Activated CD8-positive, alpha-beta T cell treated with anti-CD3 and anti-CD28 coated beads for 36 hours (primary cell): ENCODE data around the gene ABR. TPM values are rescaled to one million over a fixed set of nuclear protein-coding genes. Genes with fewer than 3 reads are reported as not detected.

Experiments used
- ATAC-seq: fragments of 200-7000 bp; cut with Tn5 transposase; one replicate; pipeline ENCODE4 v1.10.0; 2021; ENCODE audit warnings: mild to moderate bottlenecking, moderate library complexity
- CTCF ChIA-PET: fragments of 350-600 bp; sonication (Branson Sonifier 250); formaldehyde crosslinking; loops from one replicate; lab custom pipeline; 2021; ENCODE audit warnings: antibody characterized with exemption; lab: Charles Lee
- POLR2A ChIA-PET: fragments of 350-600 bp; sonication (Branson Sonifier 250); formaldehyde crosslinking; loops from one replicate; lab custom pipeline; 2021; ENCODE audit warnings: antibody characterized with exemption; lab: Charles Lee
- DNase-seq: peaks from one replicate; pipeline ENCODE4 v3.0.0-alpha.2; 2020
- H3K27ac Mint-ChIP-seq: one replicate; pipeline ENCODE4 v1.8.0; 2021; ENCODE audit warnings: mild to moderate bottlenecking, mixed read lengths
- H3K27me3 Mint-ChIP-seq: one replicate; pipeline ENCODE4 v1.8.0; 2021; ENCODE audit warnings: mixed read lengths
- H3K36me3 Mint-ChIP-seq: one replicate; pipeline ENCODE4 v1.8.0; 2021; ENCODE audit warnings: low read depth, mixed read lengths
- H3K4me1 Mint-ChIP-seq: one replicate; pipeline ENCODE4 v1.8.0; 2021; ENCODE audit warnings: low read depth, mixed read lengths
- H3K4me3 Mint-ChIP-seq: one replicate; pipeline ENCODE4 v1.8.0; 2021; ENCODE audit warnings: mild to moderate bottlenecking, moderate library complexity, mixed read lengths
- H3K9me3 Mint-ChIP-seq: one replicate; pipeline ENCODE4 v1.8.0; 2021; ENCODE audit warnings: mixed read lengths
- CTCF ChIP-seq: fragments of 200-600 bp; IDR thresholded peaks from one replicate; pipeline ENCODE4 v1.8.0; 2022; ENCODE audit warnings: antibody characterized with exemption, mild to moderate bottlenecking
- intact Hi-C: fragments of 100-400 bp; cut with micrococcal nuclease; formaldehyde crosslinking; loops from one replicate; pipeline ENCODE4 v1.10.0; 2022
- total RNA-seq, 2 experiments: library from RNA; stranded (reverse); gene quantifications; one replicate each; pipeline ENCODE4 v1.2.3, GENCODE V29; 2021

Gene ABR
- total RNA-seq, 2 experiments from 2014 or later: 44.4 to 46.6 TPM

GRCh38 chr17:1108765-1109605 lies 70.8 kb downstream of the ABR start:
- no peak for TF ChIP-seq CTCF
- Mint-ChIP-seq H3K4me1 (peaks cover 32% of the 10 kb centered on the region), H3K36me3 (no peaks in the 10 kb centered on the region), H3K9me3 (no peaks in the 10 kb centered on the region), H3K27me3 (no peaks in the 10 kb centered on the region), H3K4me3 (peak overlapping the region; percentile 78), H3K27ac (peak overlapping the region; percentile 87)
- DNase-seq (peak; percentile 66), ATAC-seq (peak; percentile 75)
- CTCF ChIA-PET: interaction anchor here (0.7 to 1.3 kb wide), 3 partner anchors 12 to 52 kb away, joined by 3 to 6 read pairs (median 4); no protein-coding TSS in a partner anchor
- POLR2A ChIA-PET: interaction anchor here (1.8 kb wide), 1 partner anchor 58 kb away, joined by 4 read pairs; no protein-coding TSS in a partner anchor
- intact Hi-C loops: no loop called here

DNA sequence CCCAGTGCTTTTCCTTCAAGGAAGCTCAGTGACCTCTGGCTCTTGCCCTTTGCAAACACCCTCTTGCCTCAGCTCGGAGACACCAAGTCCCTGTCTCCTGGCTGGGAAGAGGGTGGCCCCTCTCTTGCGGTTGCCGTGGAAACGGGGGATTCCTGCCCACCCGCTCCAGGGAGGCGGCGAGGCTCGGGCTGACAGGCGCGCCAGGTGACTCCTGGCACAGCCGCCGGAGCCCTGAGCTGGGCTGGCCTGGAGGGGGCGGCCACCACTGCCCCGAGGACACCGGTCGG lies 71.4 kb downstream of the ABR start:
- Mint-ChIP-seq H3K4me1 (peaks cover 32% of the 10 kb centered on the region), H3K4me3 (peak overlapping the region; percentile 78), H3K9me3 (no peaks in the 10 kb centered on the region), H3K27ac (no peak overlapping the region), H3K36me3 (no peaks in the 10 kb centered on the region), H3K27me3 (no peaks in the 10 kb centered on the region)
- no peak for TF ChIP-seq CTCF
- DNase-seq (no peak), ATAC-seq (no peak)
- intact Hi-C loops: no loop called here
- POLR2A ChIA-PET: interaction anchor here (1.8 kb wide), 1 partner anchor 58 kb away, joined by 4 read pairs; no protein-coding TSS in a partner anchor
- CTCF ChIA-PET: interaction anchor here (0.7 to 1.3 kb wide), 4 partner anchors 12 to 53 kb away, joined by 3 to 6 read pairs (median 4); no protein-coding TSS in a partner anchor

DNA sequence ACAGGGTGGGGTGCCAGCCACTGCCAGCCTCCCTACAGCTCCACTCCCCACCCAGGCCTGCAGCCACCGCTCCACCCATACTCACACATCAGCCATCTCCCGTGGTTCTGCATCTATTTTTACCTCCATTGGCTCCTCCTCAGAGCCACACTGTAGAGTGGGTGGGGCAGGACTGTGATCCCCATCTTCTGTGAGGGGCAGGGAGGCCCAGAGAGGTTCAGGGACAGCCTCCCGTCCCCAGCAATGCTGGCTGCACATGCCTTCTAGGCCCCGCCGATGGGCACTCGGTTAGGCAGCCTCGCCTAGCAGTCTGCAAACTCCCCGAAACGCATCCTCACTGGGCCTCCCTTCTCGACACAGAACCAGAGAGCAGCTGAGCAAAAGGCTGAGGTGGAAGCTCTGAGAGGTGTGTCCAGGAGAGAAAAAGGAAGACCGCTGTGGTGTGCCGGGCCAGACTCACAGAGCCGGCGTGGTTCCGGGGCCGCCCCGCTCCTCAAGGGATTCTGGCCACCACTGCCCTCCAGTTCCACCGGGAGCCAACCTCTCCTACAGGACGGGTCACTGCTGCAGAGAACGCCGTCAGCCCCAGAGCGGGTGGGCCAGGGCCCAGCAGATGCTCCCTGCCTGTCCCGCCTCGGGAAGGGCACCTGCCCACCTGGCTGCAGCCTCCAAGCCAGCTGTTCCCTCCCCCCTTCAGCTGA lies 71.9 kb downstream of the ABR start:
- peak overlapping the region; percentile 78 for H3K4me3 Mint-ChIP-seq
- POLR2A ChIA-PET: interaction anchor here (1.8 kb wide), 1 partner anchor 59 kb away, joined by 4 read pairs; no protein-coding TSS in a partner anchor
- TF ChIP-seq CTCF: no peak
- intact Hi-C loops: no loop called here
- H3K27me3 Mint-ChIP-seq: no peaks in the 10 kb centered on the region
- H3K36me3 Mint-ChIP-seq: no peaks in the 10 kb centered on the region
- H3K9me3 Mint-ChIP-seq: no peaks in the 10 kb centered on the region
- no peak for ATAC-seq
- peak overlapping the region; percentile 10 for H3K27ac Mint-ChIP-seq
- peaks cover 32% of the 10 kb centered on the region for H3K4me1 Mint-ChIP-seq
- no peak for DNase-seq
- CTCF ChIA-PET: interaction anchor here (0.7 to 1.3 kb wide), 4 partner anchors 11 to 54 kb away, joined by 3 to 6 read pairs (median 4); no protein-coding TSS in a partner anchor

DNA sequence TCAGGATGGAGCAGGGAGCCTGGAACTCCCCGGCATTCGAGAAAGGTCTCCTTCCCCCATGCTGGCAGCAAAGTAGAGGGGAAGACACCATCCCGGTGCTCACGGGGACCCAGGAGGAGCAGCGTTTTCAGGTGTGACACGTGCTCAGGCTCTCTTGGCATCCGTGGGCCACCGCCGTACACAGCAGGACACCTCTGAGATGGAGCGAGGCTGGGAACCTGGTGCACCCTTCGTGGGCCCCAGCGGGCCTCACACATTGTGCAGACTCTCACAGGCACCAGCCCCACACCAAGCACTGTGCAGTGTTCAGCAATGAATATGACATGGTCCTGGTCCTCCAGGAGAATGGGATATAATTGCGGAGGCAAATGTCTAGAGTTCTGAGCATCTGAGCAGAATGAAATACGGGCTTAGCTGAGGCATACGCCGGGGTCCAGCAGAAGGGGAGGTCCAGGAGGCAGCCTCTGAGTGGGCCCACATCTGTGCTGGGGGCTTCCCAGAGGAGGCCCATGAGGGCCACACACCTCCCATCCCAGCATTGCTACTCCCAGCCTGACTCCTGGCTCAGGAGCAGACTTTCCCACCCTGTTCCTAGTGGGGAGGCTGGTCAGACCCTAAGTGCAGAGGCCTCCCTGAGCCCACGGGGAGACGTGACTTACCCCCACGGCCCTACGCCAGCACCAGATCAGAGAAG lies 72.6 kb downstream of the ABR start:
- peaks cover 2% of the 10 kb centered on the region for H3K36me3 Mint-ChIP-seq
- no peaks in the 10 kb centered on the region for H3K27me3 Mint-ChIP-seq
- H3K9me3 Mint-ChIP-seq: no peaks in the 10 kb centered on the region
- ATAC-seq (no peak), DNase-seq (no peak)
- ChIA-PET CTCF (interaction anchor here (1.0 kb wide), 1 partner anchor 51 kb away, joined by 3 read pairs; no protein-coding TSS in a partner anchor), POLR2A (interaction anchor here (1.8 kb wide), 1 partner anchor 60 kb away, joined by 4 read pairs; no protein-coding TSS in a partner anchor)
- H3K4me3 Mint-ChIP-seq: peak overlapping the region; percentile 78
- TF ChIP-seq CTCF: no peak
- intact Hi-C loops: no loop called here
- no peak overlapping the region for H3K27ac Mint-ChIP-seq
- H3K4me1 Mint-ChIP-seq: peaks cover 31% of the 10 kb centered on the region
